Measurements from ENCODE around the gene DCST1. TPM values are rescaled to one million over a fixed set of nuclear protein-coding genes. Genes with fewer than 3 reads are reported as not detected.

DCST1 gene
- total and polyA plus RNA-seq, 2 donors (not counting 3 experiments of a cell fraction or from before 2014, with no cell fraction given), result not detected

- BruUV-seq (replicated peaks), result no TSS peak
- dilution Hi-C loops (cut with MboI; ENCODE audit: extremely low pct_ligation_motif_present, low sequenced_read_pairs), result no loop called here
- H3K79me2 ChIP-seq (ENCODE audit: control insufficient read depth, insufficient read depth, low read length), result no peaks in the 10 kb centered on the region
- H3K4me1 ChIP-seq (ENCODE audit: control insufficient read depth, extremely low read depth, insufficient read depth, low read length), result peaks cover 2% of the 10 kb centered on the region
- ChIA-PET CTCF (interaction anchor here (1.0 to 2.5 kb wide), 5 partner anchors 17 to 79 kb away, joined by 3 to 7 read pairs (median 4); no protein-coding TSS in a partner anchor), POLR2A (no interaction called here)
- intact Hi-C loops (cut with micrococcal nuclease), result no loop called here
- H3K36me3 ChIP-seq (ENCODE audit: control insufficient read depth in 2 of 2, extremely low read depth in 1 of 2, insufficient read depth in 2 of 2, low read length in 2 of 2), result no peaks in the 10 kb centered on the region
- H3K27ac ChIP-seq (ENCODE audit: insufficient read depth, low read depth, low read length), result no peak overlapping the region
- H3K9ac ChIP-seq (replicated peaks; ENCODE audit: extremely low read depth, insufficient read depth, low read length), result no peak overlapping the region
- no peaks in the 10 kb centered on the region for H3K9me3 ChIP-seq (replicated peaks; ENCODE audit: control insufficient read depth, insufficient read depth, low read length)
- FAIRE-seq (no peak), DNase-seq (ENCODE audit: low read depth, low spot score) (no peak)
- no peaks in the 10 kb centered on the region for H4K20me1 ChIP-seq (replicated peaks; ENCODE audit: control insufficient read depth, extremely low read depth, insufficient read depth, low read length)
- no peak overlapping the region for H3K4me2 ChIP-seq (ENCODE audit: insufficient read depth, low read length)
- H3K4me3 ChIP-seq (replicated peaks in 1 of 3; ENCODE audit: insufficient read depth in 1 of 3, low read depth in 1 of 3, low read length in 3 of 3), result no peak overlapping the region
- H3K9me1 ChIP-seq (replicated peaks; ENCODE audit: control insufficient read depth, extremely low read depth, insufficient read depth, low read length), result no peaks in the 10 kb centered on the region
- TF ChIP-seq JUN (IDR thresholded peaks at IDR 0.05; ENCODE audit: borderline replicate concordance, insufficient read depth, insufficient read length, low read depth), result no peak
- TF ChIP-seq GATA2 (IDR thresholded peaks at IDR 0.05; ENCODE audit: insufficient read depth, insufficient read length, low read depth, low read length), result no peak
- no peak for TF ChIP-seq POLR2AphosphoS5 (IDR thresholded peaks at IDR 0.05; ENCODE audit: insufficient read depth, low read depth, low read length)
- TF ChIP-seq MYC (IDR thresholded peaks at IDR 0.05; ENCODE audit: low read depth, low read length), result no peak
- TF ChIP-seq CTCF (IDR thresholded peaks at IDR 0.05; ENCODE audit: extremely low read depth in 1 of 2, insufficient read depth in 1 of 2, low read depth in 1 of 2, low read length in 2 of 2), result no peak
- TF ChIP-seq EZH2 (IDR thresholded peaks at IDR 0.05; ENCODE audit: borderline replicate concordance, low read depth, low read length, severe bottlenecking), result no peak
- TF ChIP-seq MAX (IDR thresholded peaks at IDR 0.05; ENCODE audit: insufficient read depth, insufficient read length), result no peak
- H3K27me3 ChIP-seq (ENCODE audit: control insufficient read depth in 2 of 2, insufficient read depth in 2 of 2, low read length in 2 of 2), result no peaks in the 10 kb centered on the region
- no peak overlapping the region for H2AFZ ChIP-seq (ENCODE audit: low read depth, low read length)
Measured at GRCh38 chr1:155022927-155023236, 10.7 kb upstream of the DCST1 start.
